ENCODE results near the gene ANO1. TPM values are rescaled to one million over a fixed set of nuclear protein-coding genes. Genes with fewer than 3 reads are reported as not detected.

ANO1 gene
- polyA plus RNA-seq, 3 donors: not detected

DNA sequence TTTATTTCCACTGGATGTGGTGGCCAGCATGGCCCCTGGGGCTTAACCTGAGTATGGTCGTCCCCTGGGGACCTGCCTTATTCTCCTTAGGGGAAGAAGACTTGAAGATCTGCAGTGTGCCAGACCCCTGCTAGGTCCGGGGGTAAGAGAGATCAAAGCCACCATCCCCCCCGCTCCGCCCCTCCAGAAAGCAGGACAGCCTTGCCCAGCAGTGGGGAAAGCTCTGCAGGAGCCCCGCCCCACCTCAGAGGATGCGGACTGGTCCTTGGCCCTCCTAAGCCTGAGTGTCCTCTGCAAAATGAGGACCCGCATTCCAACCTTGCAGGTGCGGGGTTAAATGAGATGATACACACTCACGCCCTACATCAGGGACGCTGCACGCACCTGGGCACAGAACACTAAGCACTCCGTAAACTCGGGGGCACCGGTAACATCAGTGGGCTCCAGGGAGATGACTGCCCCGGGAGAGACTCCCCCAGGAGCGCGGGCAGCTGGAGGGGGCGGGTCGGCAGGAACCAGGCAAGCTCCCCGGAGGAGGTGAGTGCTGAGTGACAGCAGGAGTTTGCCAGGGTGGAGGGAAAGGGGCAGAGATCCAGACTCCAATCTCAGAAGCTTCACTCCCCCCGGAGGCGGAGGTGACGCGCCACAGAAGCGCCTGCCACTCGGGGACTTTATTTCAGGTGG is 564 bp upstream of the ANO1 start:
- DNase-seq: no peak
- no peak overlapping the region for H3K27ac ChIP-seq (ENCODE audit: low read depth in 1 of 2, low read length in 2 of 2)
- H3K9me3 ChIP-seq (replicated peaks in 1 of 2; ENCODE audit: control insufficient read depth in 1 of 2, insufficient read depth in 1 of 2, low read length in 2 of 2): peaks cover 0 to 7% of the 10 kb centered on the region in 2 donors
- intact Hi-C loops (cut with micrococcal nuclease): no loop called here
- no peaks in the 10 kb centered on the region for H4K20me1 ChIP-seq (ENCODE audit: insufficient read depth, low read length)
- H3K4me1 ChIP-seq (ENCODE audit: control insufficient read depth in 1 of 2, insufficient read depth in 2 of 2, low read length in 2 of 2): no peaks in the 10 kb centered on the region
- no peak overlapping the region for H3K4me2 ChIP-seq (replicated peaks; ENCODE audit: extremely low read depth, low read length, poor library complexity, severe bottlenecking)
- H3K79me2 ChIP-seq (ENCODE audit: insufficient read depth, low read length): no peaks in the 10 kb centered on the region
- H3K27me3 ChIP-seq (ENCODE audit: control insufficient read depth in 2 of 2, insufficient read depth in 2 of 2, low read length in 2 of 2): peaks cover 18 to 69% of the 10 kb centered on the region in 2 donors
- TF ChIP-seq, protein P1, sequence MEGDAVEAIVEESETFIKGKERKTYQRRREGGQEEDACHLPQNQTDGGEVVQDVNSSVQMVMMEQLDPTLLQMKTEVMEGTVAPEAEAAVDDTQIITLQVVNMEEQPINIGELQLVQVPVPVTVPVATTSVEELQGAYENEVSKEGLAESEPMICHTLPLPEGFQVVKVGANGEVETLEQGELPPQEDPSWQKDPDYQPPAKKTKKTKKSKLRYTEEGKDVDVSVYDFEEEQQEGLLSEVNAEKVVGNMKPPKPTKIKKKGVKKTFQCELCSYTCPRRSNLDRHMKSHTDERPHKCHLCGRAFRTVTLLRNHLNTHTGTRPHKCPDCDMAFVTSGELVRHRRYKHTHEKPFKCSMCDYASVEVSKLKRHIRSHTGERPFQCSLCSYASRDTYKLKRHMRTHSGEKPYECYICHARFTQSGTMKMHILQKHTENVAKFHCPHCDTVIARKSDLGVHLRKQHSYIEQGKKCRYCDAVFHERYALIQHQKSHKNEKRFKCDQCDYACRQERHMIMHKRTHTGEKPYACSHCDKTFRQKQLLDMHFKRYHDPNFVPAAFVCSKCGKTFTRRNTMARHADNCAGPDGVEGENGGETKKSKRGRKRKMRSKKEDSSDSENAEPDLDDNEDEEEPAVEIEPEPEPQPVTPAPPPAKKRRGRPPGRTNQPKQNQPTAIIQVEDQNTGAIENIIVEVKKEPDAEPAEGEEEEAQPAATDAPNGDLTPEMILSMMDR (IDR thresholded peaks at IDR 0.05): no peak
- Mint-ChIP-seq H3K4me1 (no peaks in the 10 kb centered on the region), H3K27me3 (ENCODE audit: low read depth in 3 of 3) (peaks cover 52 to 77% (median 65%) of the 10 kb centered on the region in 3 donors), H3K4me3 (peak overlapping the region in 1 of 2 donors; percentile 17), H3K9me3 (peaks cover 0 to 3% (median 0%) of the 10 kb centered on the region in 7 donors), H3K27ac (no peak overlapping the region), H3K36me3 (no peaks in the 10 kb centered on the region)
- H3K36me3 ChIP-seq (replicated peaks in 1 of 2; ENCODE audit: control insufficient read depth in 1 of 2, insufficient read depth in 2 of 2, low read length in 2 of 2): no peaks in the 10 kb centered on the region
- no peak overlapping the region for H3K9ac ChIP-seq (ENCODE audit: insufficient read depth, low read length, poor library complexity, severe bottlenecking)
- H3K4me3 ChIP-seq (replicated peaks in 1 of 3; ENCODE audit: low read depth in 2 of 3, low read length in 3 of 3): no peak overlapping the region
- 35% methylated on average over 15 of the region's 26 CpGs for WGBS (ENCODE audit: insufficient coverage)
- no peak overlapping the region for H2AFZ ChIP-seq (ENCODE audit: insufficient read depth, low read depth, low read length, poor library complexity, severe bottlenecking)

DNA sequence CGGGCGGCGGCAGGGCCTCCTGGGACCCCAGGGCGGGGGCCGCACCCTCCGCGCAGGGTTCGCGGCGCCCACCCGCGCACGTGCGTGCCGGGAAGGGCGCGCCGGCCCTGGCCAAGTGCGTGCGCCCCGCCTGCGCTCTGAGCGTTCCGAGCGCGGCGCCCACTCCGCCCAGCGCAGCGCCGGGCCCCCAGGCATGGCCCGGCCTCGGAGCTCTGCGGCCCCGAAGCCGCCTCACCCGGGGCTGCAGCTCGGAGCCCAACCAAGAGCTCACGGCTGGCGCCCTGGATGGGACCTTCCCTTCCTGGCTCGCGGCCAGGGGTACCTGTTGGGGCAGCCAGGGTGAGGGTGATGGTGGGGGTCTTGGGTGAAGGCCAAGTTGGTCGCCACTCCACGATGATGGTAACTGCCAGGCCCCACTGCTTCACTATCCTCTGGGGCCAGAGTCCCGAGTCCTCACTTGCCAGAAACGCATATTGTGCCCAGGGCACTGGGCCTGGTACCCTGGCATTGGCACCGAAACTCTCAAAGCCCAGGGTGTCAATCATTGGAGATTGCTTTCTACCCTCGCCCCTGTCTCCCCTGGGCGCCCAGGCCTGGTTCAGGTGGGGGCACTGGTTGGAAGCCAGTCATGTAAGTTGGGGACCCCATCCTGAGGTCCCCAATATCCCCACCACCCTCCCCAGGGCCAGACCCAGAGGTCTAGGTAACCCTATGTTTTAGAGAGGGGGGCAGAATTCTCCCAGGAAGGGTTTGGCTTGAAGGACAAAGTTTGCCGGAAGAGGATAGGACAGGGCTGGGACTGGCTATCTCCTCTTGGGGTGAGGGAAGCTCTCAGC is 882 bp downstream of the ANO1 start:
- peaks cover 0 to under 1% (median 0%) of the 10 kb centered on the region in 7 donors for H3K9me3 Mint-ChIP-seq
- Histone ChIP-seq H3K79me2 (ENCODE audit: insufficient read depth, low read length) (no peaks in the 10 kb centered on the region), H3K27me3 (ENCODE audit: control insufficient read depth in 2 of 2, insufficient read depth in 2 of 2, low read length in 2 of 2) (peaks cover 7 to 58% of the 10 kb centered on the region in 2 donors), H3K4me1 (ENCODE audit: control insufficient read depth in 1 of 2, insufficient read depth in 2 of 2, low read length in 2 of 2) (no peaks in the 10 kb centered on the region), H3K9ac (ENCODE audit: insufficient read depth, low read length, poor library complexity, severe bottlenecking) (no peak overlapping the region), H3K9me3 (replicated peaks in 1 of 2; ENCODE audit: control insufficient read depth in 1 of 2, insufficient read depth in 1 of 2, low read length in 2 of 2) (no peaks in the 10 kb centered on the region), H3K4me3 (replicated peaks in 1 of 3; ENCODE audit: low read depth in 2 of 3, low read length in 3 of 3) (no peak overlapping the region), H2AFZ (ENCODE audit: insufficient read depth, low read depth, low read length, poor library complexity, severe bottlenecking) (no peak overlapping the region), H3K27ac (ENCODE audit: low read depth in 1 of 2, low read length in 2 of 2) (no peak overlapping the region), H3K4me2 (replicated peaks; ENCODE audit: extremely low read depth, low read length, poor library complexity, severe bottlenecking) (no peak overlapping the region), H3K36me3 (replicated peaks in 1 of 2; ENCODE audit: control insufficient read depth in 1 of 2, insufficient read depth in 2 of 2, low read length in 2 of 2) (no peaks in the 10 kb centered on the region), H4K20me1 (ENCODE audit: insufficient read depth, low read length) (no peaks in the 10 kb centered on the region)
- H3K4me1 Mint-ChIP-seq: no peaks in the 10 kb centered on the region
- WGBS (ENCODE audit: insufficient coverage): 11% methylated on average over 45 of the region's 50 CpGs
- H3K4me3 Mint-ChIP-seq: peak overlapping the region in 1 of 2 donors; percentile 70
- no peak overlapping the region for H3K27ac Mint-ChIP-seq
- TF ChIP-seq, protein P1 (IDR thresholded peaks at IDR 0.05): no peak
- intact Hi-C loops (cut with micrococcal nuclease): no loop called here
- H3K27me3 Mint-ChIP-seq (ENCODE audit: low read depth in 3 of 3): peaks cover 39 to 66% (median 54%) of the 10 kb centered on the region in 3 donors
- no peak for DNase-seq
- no peaks in the 10 kb centered on the region for H3K36me3 Mint-ChIP-seq
